ENCODE measurements around the gene STOML1.

The STOML1 gene

GRCh38 chr15:74022706-74023470, 30.8 kb upstream of the STOML1 start:
- Histone ChIP-seq H3K27ac (ENCODE audit: low read length) (no peak overlapping the region), H3K9ac (ENCODE audit: low read length) (no peak overlapping the region), H3K27me3 (replicated peaks; ENCODE audit: insufficient read depth, low read length) (no peaks in the 10 kb centered on the region), H2AFZ (ENCODE audit: low read length) (no peak overlapping the region), H3F3A (ENCODE audit: insufficient read depth, low read length) (no peaks in the 10 kb centered on the region), H3K4me3 (ENCODE audit: low read length) (no peak overlapping the region), H3K4me2 (ENCODE audit: low read depth, low read length) (no peak overlapping the region), H3K9me2 (replicated peaks; ENCODE audit: insufficient read depth, low read length) (no peaks in the 10 kb centered on the region), H3K4me1 (ENCODE audit: low read length) (no peaks in the 10 kb centered on the region), H3K79me2 (ENCODE audit: low read length) (peaks cover 34% of the 10 kb centered on the region), H3K9me3 (replicated peaks; ENCODE audit: insufficient read depth, low read length) (no peaks in the 10 kb centered on the region), H4K20me1 (ENCODE audit: insufficient read depth, low read length) (no peaks in the 10 kb centered on the region), H3K36me3 (replicated peaks; ENCODE audit: insufficient read depth, low read length) (no peaks in the 10 kb centered on the region; the same call in 1 of the 2 replicates)
- no peak for TF ChIP-seq CTCF (IDR thresholded peaks at IDR 0.05; ENCODE audit: low read length)
- TF ChIP-seq EZH2phosphoT487 (IDR thresholded peaks at IDR 0.05; ENCODE audit: low read length), result no peak
- no peak for TF ChIP-seq EZH2 (optimal IDR thresholded peaks at IDR 0.05; ENCODE audit: low read depth, low read length)
- DNase-seq, result no peak

GRCh38 chr15:74019734-74020133, 27.6 kb upstream of the STOML1 start:
- Histone ChIP-seq H3K4me3 (ENCODE audit: low read length) (no peak overlapping the region), H3K9ac (ENCODE audit: low read length) (no peak overlapping the region), H3K27ac (ENCODE audit: low read length) (no peak overlapping the region), H3K79me2 (ENCODE audit: low read length) (peaks cover 54% of the 10 kb centered on the region), H3K9me2 (replicated peaks; ENCODE audit: insufficient read depth, low read length) (no peaks in the 10 kb centered on the region), H4K20me1 (ENCODE audit: insufficient read depth, low read length) (no peaks in the 10 kb centered on the region), H3K27me3 (replicated peaks; ENCODE audit: insufficient read depth, low read length) (no peaks in the 10 kb centered on the region), H3F3A (ENCODE audit: insufficient read depth, low read length) (no peaks in the 10 kb centered on the region), H3K4me2 (ENCODE audit: low read depth, low read length) (no peak overlapping the region), H3K9me3 (replicated peaks; ENCODE audit: insufficient read depth, low read length) (no peaks in the 10 kb centered on the region), H3K36me3 (replicated peaks; ENCODE audit: insufficient read depth, low read length) (no peaks in the 10 kb centered on the region), H3K4me1 (ENCODE audit: low read length) (no peaks in the 10 kb centered on the region), H2AFZ (ENCODE audit: low read length) (no peak overlapping the region)
- TF ChIP-seq CTCF (IDR thresholded peaks at IDR 0.05; ENCODE audit: low read length) (no peak), EZH2phosphoT487 (IDR thresholded peaks at IDR 0.05; ENCODE audit: low read length) (no peak), EZH2 (optimal IDR thresholded peaks at IDR 0.05; ENCODE audit: low read depth, low read length) (no peak)
- no peak for DNase-seq

GRCh38 chr15:74013374-74013894, 21.3 kb upstream of the STOML1 start:
- H3K4me2 ChIP-seq (ENCODE audit: low read depth, low read length), result no peak overlapping the region
- peaks cover 11% of the 10 kb centered on the region for H4K20me1 ChIP-seq (ENCODE audit: insufficient read depth, low read length)
- DNase-seq, result no peak
- TF ChIP-seq EZH2phosphoT487 (IDR thresholded peaks at IDR 0.05; ENCODE audit: low read length), result no peak
- TF ChIP-seq EZH2 (optimal IDR thresholded peaks at IDR 0.05; ENCODE audit: low read depth, low read length), result no peak
- H3K4me3 ChIP-seq (ENCODE audit: low read length), result no peak overlapping the region
- no peaks in the 10 kb centered on the region for H3K4me1 ChIP-seq (ENCODE audit: low read length)
- H3K27ac ChIP-seq (ENCODE audit: low read length), result no peak overlapping the region
- no peaks in the 10 kb centered on the region for H3K27me3 ChIP-seq (replicated peaks; ENCODE audit: insufficient read depth, low read length)
- H3K9ac ChIP-seq (ENCODE audit: low read length), result no peak overlapping the region
- H3K79me2 ChIP-seq (ENCODE audit: low read length), result peaks cover 77% of the 10 kb centered on the region
- no peaks in the 10 kb centered on the region for H3F3A ChIP-seq (ENCODE audit: insufficient read depth, low read length)
- H2AFZ ChIP-seq (ENCODE audit: low read length), result no peak overlapping the region
- H3K9me3 ChIP-seq (replicated peaks; ENCODE audit: insufficient read depth, low read length), result no peaks in the 10 kb centered on the region
- H3K9me2 ChIP-seq (replicated peaks; ENCODE audit: insufficient read depth, low read length), result no peaks in the 10 kb centered on the region
- 0 out of 2 replicates have a peak, but pooled peaks cover 3% of the 10 kb centered on the region for H3K36me3 ChIP-seq (replicated peaks; ENCODE audit: insufficient read depth, low read length)

- Histone ChIP-seq H3K4me3 (ENCODE audit: low read length) (no peak overlapping the region), H3K27me3 (replicated peaks; ENCODE audit: insufficient read depth, low read length) (no peaks in the 10 kb centered on the region), H3K27ac (ENCODE audit: low read length) (no peak overlapping the region), H4K20me1 (ENCODE audit: insufficient read depth, low read length) (peaks cover 11% of the 10 kb centered on the region), H2AFZ (ENCODE audit: low read length) (no peak overlapping the region), H3K4me1 (ENCODE audit: low read length) (no peaks in the 10 kb centered on the region), H3K36me3 (replicated peaks; ENCODE audit: insufficient read depth, low read length) (0 out of 2 replicates have a peak, but pooled peaks cover 3% of the 10 kb centered on the region), H3K4me2 (ENCODE audit: low read depth, low read length) (no peak overlapping the region), H3F3A (ENCODE audit: insufficient read depth, low read length) (no peaks in the 10 kb centered on the region), H3K9me2 (replicated peaks; ENCODE audit: insufficient read depth, low read length) (no peaks in the 10 kb centered on the region), H3K9ac (ENCODE audit: low read length) (no peak overlapping the region), H3K79me2 (ENCODE audit: low read length) (peaks cover 86% of the 10 kb centered on the region), H3K9me3 (replicated peaks; ENCODE audit: insufficient read depth, low read length) (no peaks in the 10 kb centered on the region)
- no peak for DNase-seq
- TF ChIP-seq EZH2phosphoT487 (IDR thresholded peaks at IDR 0.05; ENCODE audit: low read length) (no peak), CTCF (IDR thresholded peaks at IDR 0.05; ENCODE audit: low read length) (no peak), EZH2 (optimal IDR thresholded peaks at IDR 0.05; ENCODE audit: low read depth, low read length) (no peak)
Observed at GRCh38 chr15:74011610-74012009, 19.5 kb upstream of the STOML1 start.

Measured in MM.1S (cell line).